ENCODE data around the gene GNG11.

DNA sequence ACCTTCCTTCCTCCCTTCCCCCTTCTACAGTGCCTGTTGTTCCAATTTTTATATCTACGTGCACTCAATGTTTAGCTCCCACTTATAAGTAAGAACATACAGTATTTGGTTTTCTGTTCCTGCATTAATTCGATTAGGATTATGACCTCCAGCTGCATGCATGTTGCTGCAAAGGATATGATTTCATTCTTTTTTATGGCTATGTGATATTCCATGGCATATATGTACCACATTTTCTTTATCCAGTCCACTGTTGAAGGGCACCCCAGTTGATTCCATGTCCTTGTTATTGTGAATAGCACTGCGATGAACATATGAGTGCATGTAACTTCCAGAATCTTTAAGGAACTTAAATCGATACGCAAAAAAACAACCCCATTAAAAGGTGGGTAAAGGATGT lies 42.7 kb downstream of the GNG11 start:
- TF ChIP-seq POLR2A (IDR thresholded peaks at IDR 0.05), result no peak
- TF ChIP-seq, protein P1, sequence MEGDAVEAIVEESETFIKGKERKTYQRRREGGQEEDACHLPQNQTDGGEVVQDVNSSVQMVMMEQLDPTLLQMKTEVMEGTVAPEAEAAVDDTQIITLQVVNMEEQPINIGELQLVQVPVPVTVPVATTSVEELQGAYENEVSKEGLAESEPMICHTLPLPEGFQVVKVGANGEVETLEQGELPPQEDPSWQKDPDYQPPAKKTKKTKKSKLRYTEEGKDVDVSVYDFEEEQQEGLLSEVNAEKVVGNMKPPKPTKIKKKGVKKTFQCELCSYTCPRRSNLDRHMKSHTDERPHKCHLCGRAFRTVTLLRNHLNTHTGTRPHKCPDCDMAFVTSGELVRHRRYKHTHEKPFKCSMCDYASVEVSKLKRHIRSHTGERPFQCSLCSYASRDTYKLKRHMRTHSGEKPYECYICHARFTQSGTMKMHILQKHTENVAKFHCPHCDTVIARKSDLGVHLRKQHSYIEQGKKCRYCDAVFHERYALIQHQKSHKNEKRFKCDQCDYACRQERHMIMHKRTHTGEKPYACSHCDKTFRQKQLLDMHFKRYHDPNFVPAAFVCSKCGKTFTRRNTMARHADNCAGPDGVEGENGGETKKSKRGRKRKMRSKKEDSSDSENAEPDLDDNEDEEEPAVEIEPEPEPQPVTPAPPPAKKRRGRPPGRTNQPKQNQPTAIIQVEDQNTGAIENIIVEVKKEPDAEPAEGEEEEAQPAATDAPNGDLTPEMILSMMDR (IDR thresholded peaks at IDR 0.05), result no peak
- no peak for TF ChIP-seq POLR2AphosphoS5 (IDR thresholded peaks at IDR 0.05)
